ENCODE measurements around the gene GNA12. TPM values are rescaled to one million over a fixed set of nuclear protein-coding genes. Genes with fewer than 3 reads are reported as not detected.
A peak's percentile ranks its signal among the peaks of the same experiment; 100 is the strongest.
"Not testable (repeated sequence)": the region's sequence is repeated elsewhere in the genome, so short reads cannot be mapped to it uniquely, and the experiment has no call there.

The GNA12 gene
- total and polyA plus RNA-seq, 4 experiments from 2014 or later, result 4.4 to 16.6 (median 12.6) TPM

GRCh38 chr7:2860627-2861133 is 16.6 kb upstream of the GNA12 start:
- intact Hi-C loops (cut with micrococcal nuclease), result loop anchor here (5.0 to 10.0 kb wide), 3 partner anchors 94 to 444 kb away; partner anchors contain the start of gene SDK1
- peaks cover 15 to 32% (median 23%) of the 10 kb centered on the region in 4 donors for H3K4me1 Mint-ChIP-seq
- H3K4me3 Mint-ChIP-seq, result no peak overlapping the region
- Histone ChIP-seq H3K27me3 (ENCODE audit: insufficient read depth, low read length) (no peaks in the 10 kb centered on the region), H3K36me3 (ENCODE audit: insufficient read depth, low read length) (no peaks in the 10 kb centered on the region), H3K27ac (ENCODE audit: low read depth, low read length) (no peak overlapping the region), H3K4me1 (ENCODE audit: insufficient read depth, low read length) (peaks cover 26% of the 10 kb centered on the region), H3K9me3 (ENCODE audit: control insufficient read depth in 1 of 2, low read length in 2 of 2) (no peaks in the 10 kb centered on the region), H3K4me3 (ENCODE audit: low read length in 2 of 2) (no peak overlapping the region)
- CTCF ChIA-PET (ENCODE audit: partially characterized antibody), result interaction anchor here (1.0 kb wide), 1 partner anchor 295 kb away, joined by 3 read pairs; no protein-coding TSS in a partner anchor
- H3K27ac Mint-ChIP-seq, result peak overlapping the region in 1 of 7 donors; percentile 17
- POLR2A ChIA-PET (ENCODE audit: partially characterized antibody), result no interaction called here
- peaks cover 0 to 3% of the 10 kb centered on the region in 2 donors for H3K36me3 Mint-ChIP-seq
- H3K27me3 Mint-ChIP-seq, result no peaks in the 10 kb centered on the region
- H3K9me3 Mint-ChIP-seq, result peaks cover 0 to 3% (median 0%) of the 10 kb centered on the region in 8 donors
- DNase-seq, result no peak

GRCh38 chr7:2859952-2860351 is 15.8 kb upstream of the GNA12 start:
- CTCF ChIA-PET (ENCODE audit: partially characterized antibody), result interaction anchor here (1.0 kb wide), 1 partner anchor 296 kb away, joined by 3 read pairs; no protein-coding TSS in a partner anchor
- Mint-ChIP-seq H3K4me3 (no peak overlapping the region), H3K27ac (peak overlapping the region in 1 of 7 donors; percentile 17), H3K4me1 (peaks cover 13 to 30% (median 20%) of the 10 kb centered on the region in 4 donors), H3K9me3 (peaks cover 0 to 3% (median 0%) of the 10 kb centered on the region in 8 donors), H3K36me3 (peaks cover 0 to 3% of the 10 kb centered on the region in 2 donors), H3K27me3 (no peaks in the 10 kb centered on the region)
- Histone ChIP-seq H3K36me3 (ENCODE audit: insufficient read depth, low read length) (no peaks in the 10 kb centered on the region), H3K4me3 (ENCODE audit: low read length in 2 of 2) (no peak overlapping the region), H3K27ac (ENCODE audit: low read depth, low read length) (no peak overlapping the region), H3K4me1 (ENCODE audit: insufficient read depth, low read length) (peaks cover 24% of the 10 kb centered on the region), H3K27me3 (ENCODE audit: insufficient read depth, low read length) (no peaks in the 10 kb centered on the region), H3K9me3 (ENCODE audit: control insufficient read depth in 1 of 2, low read length in 2 of 2) (no peaks in the 10 kb centered on the region)
- intact Hi-C loops (cut with micrococcal nuclease), result loop anchor here (5.0 to 10.0 kb wide), 3 partner anchors 95 to 445 kb away; partner anchors contain the start of gene SDK1
- no peak for DNase-seq
- POLR2A ChIA-PET (ENCODE audit: partially characterized antibody), result no interaction called here

- H3K27ac Mint-ChIP-seq, result no peak overlapping the region
- no peaks in the 10 kb centered on the region for H3K27me3 Mint-ChIP-seq
- peaks cover 0 to under 1% (median 0%) of the 10 kb centered on the region in 8 donors for H3K9me3 Mint-ChIP-seq
- Histone ChIP-seq H3K4me1 (ENCODE audit: insufficient read depth, low read length) (peaks cover 11% of the 10 kb centered on the region), H3K27ac (ENCODE audit: low read depth, low read length) (no peak overlapping the region), H3K9me3 (ENCODE audit: control insufficient read depth in 1 of 2, low read length in 2 of 2) (no peaks in the 10 kb centered on the region), H3K4me3 (ENCODE audit: low read length in 2 of 2) (no peak overlapping the region), H3K36me3 (ENCODE audit: insufficient read depth, low read length) (no peaks in the 10 kb centered on the region), H3K27me3 (ENCODE audit: insufficient read depth, low read length) (no peaks in the 10 kb centered on the region)
- ChIA-PET POLR2A (ENCODE audit: partially characterized antibody) (no interaction called here), CTCF (ENCODE audit: partially characterized antibody) (no interaction called here)
- peaks cover 0 to 3% of the 10 kb centered on the region in 2 donors for H3K36me3 Mint-ChIP-seq
- H3K4me1 Mint-ChIP-seq, result peaks cover 4 to 18% (median 10%) of the 10 kb centered on the region in 4 donors
- no peak for DNase-seq
- intact Hi-C loops (cut with micrococcal nuclease), result no loop called here
- H3K4me3 Mint-ChIP-seq, result no peak overlapping the region
Measured at GRCh38 chr7:2858621-2859020, 14.5 kb upstream of the GNA12 start.

- Histone ChIP-seq H3K27ac (ENCODE audit: low read depth, low read length) (no peak overlapping the region), H3K27me3 (ENCODE audit: insufficient read depth, low read length) (no peaks in the 10 kb centered on the region), H3K36me3 (ENCODE audit: insufficient read depth, low read length) (no peaks in the 10 kb centered on the region), H3K4me1 (ENCODE audit: insufficient read depth, low read length) (peaks cover 3% of the 10 kb centered on the region), H3K4me3 (ENCODE audit: low read length in 2 of 2) (no peak overlapping the region), H3K9me3 (ENCODE audit: control insufficient read depth in 1 of 2, low read length in 2 of 2) (no peaks in the 10 kb centered on the region)
- no peak for DNase-seq
- Mint-ChIP-seq H3K4me3 (no peak overlapping the region), H3K36me3 (peaks cover 0 to 3% of the 10 kb centered on the region in 2 donors), H3K9me3 (no peaks in the 10 kb centered on the region), H3K27me3 (no peaks in the 10 kb centered on the region), H3K27ac (peak overlapping the region in 2 of 7 donors; percentile 19 to 21), H3K4me1 (peaks cover 0 to 4% (median under 1%) of the 10 kb centered on the region in 4 donors)
- intact Hi-C loops (cut with micrococcal nuclease), result no loop called here
- POLR2A ChIA-PET (ENCODE audit: partially characterized antibody), result no interaction called here
- CTCF ChIA-PET (ENCODE audit: partially characterized antibody), result no interaction called here
Measured at GRCh38 chr7:2856388-2857169, 12.5 kb upstream of the GNA12 start.

- H3K4me1 Mint-ChIP-seq, result peaks cover 4 to 7% (median 6%) of the 10 kb centered on the region in 4 donors
- H3K9me3 Mint-ChIP-seq, result no peaks in the 10 kb centered on the region
- POLR2A ChIA-PET (ENCODE audit: partially characterized antibody), result no interaction called here
- Histone ChIP-seq H3K4me3 (ENCODE audit: low read length in 2 of 2) (no peak overlapping the region), H3K36me3 (ENCODE audit: insufficient read depth, low read length) (no peaks in the 10 kb centered on the region), H3K27me3 (ENCODE audit: insufficient read depth, low read length) (no peaks in the 10 kb centered on the region), H3K9me3 (ENCODE audit: control insufficient read depth in 1 of 2, low read length in 2 of 2) (no peaks in the 10 kb centered on the region), H3K27ac (ENCODE audit: low read depth, low read length) (no peak overlapping the region), H3K4me1 (ENCODE audit: insufficient read depth, low read length) (peaks cover 8% of the 10 kb centered on the region)
- DNase-seq, result no peak
- CTCF ChIA-PET (ENCODE audit: partially characterized antibody), result interaction anchor here (0.8 to 3.6 kb wide), 3 partner anchors 10 to 210 kb away, joined by 3 to 15 read pairs (median 3); no protein-coding TSS in a partner anchor
- no peaks in the 10 kb centered on the region for H3K27me3 Mint-ChIP-seq
- H3K4me3 Mint-ChIP-seq, result no peak overlapping the region
- H3K27ac Mint-ChIP-seq, result no peak overlapping the region
- peaks cover 0 to 3% of the 10 kb centered on the region in 2 donors for H3K36me3 Mint-ChIP-seq
- intact Hi-C loops (cut with micrococcal nuclease), result no loop called here
Measured at GRCh38 chr7:2855386-2855785, 11.3 kb upstream of the GNA12 start.

GRCh38 chr7:2853552-2853951 is 9.4 kb upstream of the GNA12 start:
- intact Hi-C loops (cut with micrococcal nuclease); DNase-seq; H3K27ac Mint-ChIP-seq; H3K27me3 ChIP-seq (ENCODE audit: insufficient read depth, low read length); H3K27ac ChIP-seq (ENCODE audit: low read depth, low read length); H3K4me1 ChIP-seq (ENCODE audit: insufficient read depth, low read length); H3K4me1 Mint-ChIP-seq; H3K9me3 ChIP-seq (ENCODE audit: control insufficient read depth in 1 of 2, low read length in 2 of 2); H3K4me3 ChIP-seq (ENCODE audit: low read length in 2 of 2); H3K9me3 Mint-ChIP-seq; H3K36me3 Mint-ChIP-seq; H3K4me3 Mint-ChIP-seq; H3K36me3 ChIP-seq (ENCODE audit: insufficient read depth, low read length); H3K27me3 Mint-ChIP-seq: not testable (repeated sequence)
- CTCF ChIA-PET (ENCODE audit: partially characterized antibody), result interaction anchor here (0.7 to 3.6 kb wide), 2 partner anchors 11 to 12 kb away, joined by 3 to 15 read pairs; no protein-coding TSS in a partner anchor
- POLR2A ChIA-PET (ENCODE audit: partially characterized antibody), result interaction anchor here (0.9 kb wide), 1 partner anchor 8 kb away, joined by 3 read pairs; no protein-coding TSS in a partner anchor

GRCh38 chr7:2853147-2853546 is 9.0 kb upstream of the GNA12 start:
- peaks cover 4 to 7% (median 6%) of the 10 kb centered on the region in 4 donors for H3K4me1 Mint-ChIP-seq
- no peaks in the 10 kb centered on the region for H3K9me3 Mint-ChIP-seq
- intact Hi-C loops (cut with micrococcal nuclease), result no loop called here
- POLR2A ChIA-PET (ENCODE audit: partially characterized antibody), result interaction anchor here (0.9 kb wide), 1 partner anchor 8 kb away, joined by 3 read pairs; no protein-coding TSS in a partner anchor
- CTCF ChIA-PET (ENCODE audit: partially characterized antibody), result interaction anchor here (0.7 to 3.6 kb wide), 2 partner anchors 10 to 12 kb away, joined by 3 to 15 read pairs; no protein-coding TSS in a partner anchor
- H3K4me3 Mint-ChIP-seq, result no peak overlapping the region
- Histone ChIP-seq H3K27me3 (ENCODE audit: insufficient read depth, low read length) (no peaks in the 10 kb centered on the region), H3K4me1 (ENCODE audit: insufficient read depth, low read length) (peaks cover 8% of the 10 kb centered on the region), H3K4me3 (ENCODE audit: low read length in 2 of 2) (no peak overlapping the region), H3K36me3 (ENCODE audit: insufficient read depth, low read length) (no peaks in the 10 kb centered on the region), H3K27ac (ENCODE audit: low read depth, low read length) (no peak overlapping the region), H3K9me3 (ENCODE audit: control insufficient read depth in 1 of 2, low read length in 2 of 2) (no peaks in the 10 kb centered on the region)
- H3K27ac Mint-ChIP-seq, result no peak overlapping the region
- H3K27me3 Mint-ChIP-seq, result no peaks in the 10 kb centered on the region
- H3K36me3 Mint-ChIP-seq, result peaks cover 0 to under 1% of the 10 kb centered on the region in 2 donors
- DNase-seq, result no peak
